ENCODE results near the gene GALNT9.

DNA sequence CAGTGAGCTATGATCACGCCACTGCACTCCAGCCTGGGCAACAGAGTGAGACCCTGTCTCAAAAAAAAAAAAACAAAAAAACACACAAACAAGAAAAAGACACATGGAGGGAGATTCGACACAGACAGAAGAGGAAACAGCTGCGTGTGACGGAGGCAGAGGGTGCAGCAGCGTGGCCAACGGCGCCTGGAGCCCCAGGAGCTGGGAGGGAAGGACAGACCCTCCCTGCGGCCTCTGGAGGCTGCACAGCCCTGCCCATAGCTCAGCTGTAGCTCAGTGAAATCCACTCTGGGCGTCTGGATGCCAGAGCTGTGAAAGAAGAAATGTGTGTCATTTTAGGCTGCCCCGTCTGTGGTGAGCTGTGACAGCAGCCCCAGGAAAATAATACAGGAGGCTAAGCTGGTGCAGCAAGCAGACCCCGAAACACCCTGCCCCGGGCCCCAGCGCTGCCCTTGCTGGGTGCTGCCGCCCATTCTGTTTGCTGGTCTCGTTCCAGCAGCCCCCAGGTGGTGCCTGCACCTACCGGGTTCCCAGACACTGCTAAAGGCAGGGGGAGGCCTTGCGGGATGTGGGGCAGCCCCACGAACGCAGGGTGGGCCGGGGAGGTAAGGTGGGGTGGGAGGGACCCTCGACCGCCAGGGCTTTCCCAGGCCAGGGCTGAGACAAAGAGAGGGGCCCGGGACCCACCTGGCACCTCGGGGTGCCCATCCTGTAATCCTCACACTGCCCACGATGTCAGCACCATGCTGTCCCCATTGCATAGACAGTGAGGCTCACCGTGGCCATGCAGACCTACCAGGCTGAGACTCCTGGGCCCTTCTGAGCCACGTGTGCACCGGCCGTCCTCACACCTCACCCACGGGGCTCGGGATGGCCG, 21.2 kb downstream of the GALNT9 start:
- TF ChIP-seq, protein P1, sequence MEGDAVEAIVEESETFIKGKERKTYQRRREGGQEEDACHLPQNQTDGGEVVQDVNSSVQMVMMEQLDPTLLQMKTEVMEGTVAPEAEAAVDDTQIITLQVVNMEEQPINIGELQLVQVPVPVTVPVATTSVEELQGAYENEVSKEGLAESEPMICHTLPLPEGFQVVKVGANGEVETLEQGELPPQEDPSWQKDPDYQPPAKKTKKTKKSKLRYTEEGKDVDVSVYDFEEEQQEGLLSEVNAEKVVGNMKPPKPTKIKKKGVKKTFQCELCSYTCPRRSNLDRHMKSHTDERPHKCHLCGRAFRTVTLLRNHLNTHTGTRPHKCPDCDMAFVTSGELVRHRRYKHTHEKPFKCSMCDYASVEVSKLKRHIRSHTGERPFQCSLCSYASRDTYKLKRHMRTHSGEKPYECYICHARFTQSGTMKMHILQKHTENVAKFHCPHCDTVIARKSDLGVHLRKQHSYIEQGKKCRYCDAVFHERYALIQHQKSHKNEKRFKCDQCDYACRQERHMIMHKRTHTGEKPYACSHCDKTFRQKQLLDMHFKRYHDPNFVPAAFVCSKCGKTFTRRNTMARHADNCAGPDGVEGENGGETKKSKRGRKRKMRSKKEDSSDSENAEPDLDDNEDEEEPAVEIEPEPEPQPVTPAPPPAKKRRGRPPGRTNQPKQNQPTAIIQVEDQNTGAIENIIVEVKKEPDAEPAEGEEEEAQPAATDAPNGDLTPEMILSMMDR (IDR thresholded peaks at IDR 0.05), result no peak
- no peak for TF ChIP-seq POLR2A (IDR thresholded peaks at IDR 0.05)
- no peak for TF ChIP-seq EP300 (IDR thresholded peaks at IDR 0.05)

Measured in ovary (tissue), 3 donors.